ENCODE results near the gene SENP5. TPM values are rescaled to one million over a fixed set of nuclear protein-coding genes. Genes with fewer than 3 reads are reported as not detected.

Gene SENP5
- polyA plus RNA-seq, 6 donors from 2014 or later = 4.3 to 15.4 (median 13.4) TPM

GRCh38 chr3:196969660-196970546 lies 102.2 kb downstream of the SENP5 start:
- Mint-ChIP-seq H3K4me1 (peaks cover 6 to 25% (median 24%) of the 10 kb centered on the region in 3 donors), H3K36me3 (no peaks in the 10 kb centered on the region), H3K9me3 (no peaks in the 10 kb centered on the region), H3K27me3 (peaks cover 0 to 15% (median 6%) of the 10 kb centered on the region in 3 donors), H3K4me3 (peak overlapping the region; percentile 81 to 92 (median 82)), H3K27ac (peak overlapping the region in 4 of 6 donors; percentile 51 to 81 (median 62))
- DNase-seq (peak; percentile 73), ATAC-seq (ENCODE audit: low read depth in 2 of 2) (peak; percentile 70 to 76)

GRCh38 chr3:196970547-196971093 lies 102.9 kb downstream of the SENP5 start:
- H3K4me1 Mint-ChIP-seq = peaks cover 6 to 25% (median 24%) of the 10 kb centered on the region in 3 donors
- H3K36me3 Mint-ChIP-seq = no peaks in the 10 kb centered on the region
- H3K27ac Mint-ChIP-seq = peak overlapping the region in 4 of 6 donors; percentile 51 to 81 (median 62)
- ATAC-seq (ENCODE audit: low read depth in 2 of 2) (no peak), DNase-seq (no peak)
- no peaks in the 10 kb centered on the region for H3K9me3 Mint-ChIP-seq
- peaks cover 0 to 16% (median 8%) of the 10 kb centered on the region in 3 donors for H3K27me3 Mint-ChIP-seq
- H3K4me3 Mint-ChIP-seq = peak overlapping the region; percentile 81 to 92 (median 82)

- DNase-seq (no peak), ATAC-seq (ENCODE audit: low read depth in 2 of 2) (no peak)
- Mint-ChIP-seq H3K4me1 (peaks cover 6 to 25% (median 24%) of the 10 kb centered on the region in 3 donors), H3K27me3 (peaks cover 0 to 16% (median 8%) of the 10 kb centered on the region in 3 donors), H3K27ac (peak overlapping the region in 1 of 6 donors; percentile 61), H3K9me3 (no peaks in the 10 kb centered on the region), H3K36me3 (no peaks in the 10 kb centered on the region), H3K4me3 (peak overlapping the region in 7 of 8 donors; percentile 51 to 92 (median 82))
Observed at GRCh38 chr3:196971094-196971698, 103.5 kb downstream of the SENP5 start.

GRCh38 chr3:196974661-196975060 lies 106.9 kb downstream of the SENP5 start:
- H3K4me3 Mint-ChIP-seq = peak overlapping the region in 1 of 8 donors; percentile 30
- peaks cover 6 to 16% (median 15%) of the 10 kb centered on the region in 3 donors for H3K27me3 Mint-ChIP-seq
- no peak for DNase-seq
- no peak overlapping the region for H3K27ac Mint-ChIP-seq
- no peak for ATAC-seq (ENCODE audit: low read depth in 2 of 2)
- H3K9me3 Mint-ChIP-seq = no peaks in the 10 kb centered on the region
- H3K4me1 Mint-ChIP-seq = peaks cover 8 to 17% (median 9%) of the 10 kb centered on the region in 3 donors
- no peaks in the 10 kb centered on the region for H3K36me3 Mint-ChIP-seq

GRCh38 chr3:196975349-196975748 lies 107.6 kb downstream of the SENP5 start:
- H3K27ac Mint-ChIP-seq = no peak overlapping the region
- H3K27me3 Mint-ChIP-seq = peaks cover 6 to 16% (median 15%) of the 10 kb centered on the region in 3 donors
- peak overlapping the region in 1 of 8 donors; percentile 41 for H3K4me3 Mint-ChIP-seq
- H3K4me1 Mint-ChIP-seq = peaks cover 5 to 14% (median 8%) of the 10 kb centered on the region in 3 donors
- no peaks in the 10 kb centered on the region for H3K9me3 Mint-ChIP-seq
- ATAC-seq (ENCODE audit: low read depth in 2 of 2) (no peak), DNase-seq (no peak)
- H3K36me3 Mint-ChIP-seq = no peaks in the 10 kb centered on the region

- ATAC-seq (ENCODE audit: low read depth in 2 of 2) (no peak), DNase-seq (no peak)
- H3K36me3 Mint-ChIP-seq = no peaks in the 10 kb centered on the region
- peak overlapping the region in 1 of 6 donors; percentile 85 for H3K27ac Mint-ChIP-seq
- H3K9me3 Mint-ChIP-seq = peaks cover 0 to 6% (median 3%) of the 10 kb centered on the region in 7 donors
- H3K4me1 Mint-ChIP-seq = peaks cover 0 to 7% (median 5%) of the 10 kb centered on the region in 3 donors
- H3K4me3 Mint-ChIP-seq = peak overlapping the region in 1 of 8 donors; percentile 30
- H3K27me3 Mint-ChIP-seq = peaks cover 6 to 15% (median 12%) of the 10 kb centered on the region in 3 donors
Observed at GRCh38 chr3:196976941-196977340, 109.2 kb downstream of the SENP5 start.

- peaks cover 15 to 19% (median 16%) of the 10 kb centered on the region in 3 donors for H3K27me3 Mint-ChIP-seq
- peaks cover 0 to 26% (median 14%) of the 10 kb centered on the region in 7 donors for H3K9me3 Mint-ChIP-seq
- peaks cover 0 to 7% (median 5%) of the 10 kb centered on the region in 3 donors for H3K4me1 Mint-ChIP-seq
- ATAC-seq (ENCODE audit: low read depth in 2 of 2) (no peak), DNase-seq (no peak)
- H3K36me3 Mint-ChIP-seq = peaks cover 0 to 8% of the 10 kb centered on the region in 2 donors
- no peak overlapping the region for H3K4me3 Mint-ChIP-seq
- H3K27ac Mint-ChIP-seq = no peak overlapping the region
Observed at GRCh38 chr3:196979545-196979944, 111.8 kb downstream of the SENP5 start.

GRCh38 chr3:196981657-196982056 lies 113.9 kb downstream of the SENP5 start:
- Mint-ChIP-seq H3K4me1 (peaks cover 0 to 7% (median 5%) of the 10 kb centered on the region in 3 donors), H3K36me3 (peaks cover 0 to 8% of the 10 kb centered on the region in 2 donors), H3K9me3 (peaks cover 0 to 26% (median 15%) of the 10 kb centered on the region in 7 donors), H3K4me3 (no peak overlapping the region), H3K27me3 (peaks cover 20 to 24% (median 21%) of the 10 kb centered on the region in 3 donors), H3K27ac (peak overlapping the region in 1 of 6 donors; percentile 49)
- ATAC-seq (ENCODE audit: low read depth in 2 of 2) = no peak
- DNase-seq = no peak

GRCh38 chr3:196983186-196983585 lies 115.5 kb downstream of the SENP5 start:
- H3K27me3 Mint-ChIP-seq = peaks cover 20 to 38% (median 27%) of the 10 kb centered on the region in 3 donors
- no peak for ATAC-seq (ENCODE audit: low read depth in 2 of 2)
- peaks cover 0 to 26% (median 15%) of the 10 kb centered on the region in 7 donors for H3K9me3 Mint-ChIP-seq
- DNase-seq = no peak
- H3K4me1 Mint-ChIP-seq = peaks cover 0 to 7% (median 5%) of the 10 kb centered on the region in 3 donors
- H3K4me3 Mint-ChIP-seq = no peak overlapping the region
- H3K27ac Mint-ChIP-seq = no peak overlapping the region
- peaks cover 0 to 8% of the 10 kb centered on the region in 2 donors for H3K36me3 Mint-ChIP-seq

Other genes with a start within 250 kb of the SENP5 start
- gene NRROS, start 228.2 kb upstream of the SENP5 start, polyA plus RNA-seq (ENCODE audit: low read depth in 6 of 6) = 10 to 100 TPM in 2 of 6 donors, 1 to 10 TPM in 4; 1.2 to 11.8 (median 4.9) TPM
- 1 to 10 TPM in 5 of 6 donors, not detected in 1; 1.5 to 5.4 (median 3.0) TPM for gene CEP19, start 155.7 kb upstream of the SENP5 start, polyA plus RNA-seq (ENCODE audit: low read depth in 6 of 6)
- gene PIGX, start 155.5 kb upstream of the SENP5 start, polyA plus RNA-seq (ENCODE audit: low read depth in 6 of 6) = 10 to 100 TPM; 17.6 to 30.6 (median 27.5) TPM
- 10 to 100 TPM; 37.4 to 47.7 (median 41.8) TPM for gene PAK2, start 128.1 kb upstream of the SENP5 start, polyA plus RNA-seq (ENCODE audit: low read depth in 6 of 6)
- gene NCBP2, start 74.6 kb downstream of the SENP5 start, polyA plus RNA-seq (ENCODE audit: low read depth in 6 of 6) = 10 to 100 TPM; 35.9 to 75.6 (median 62.9) TPM
- 1 to 10 TPM in 3 of 6 donors, under 1 TPM in 2, not detected in 1; 0.45 to 2.6 (median 1.1) TPM for gene PIGZ, start 100.9 kb downstream of the SENP5 start, polyA plus RNA-seq (ENCODE audit: low read depth in 6 of 6)
- under 1 TPM in 1 of 6 donors, not detected in 5; 0.61 TPM for gene MELTF, start 161.9 kb downstream of the SENP5 start, polyA plus RNA-seq (ENCODE audit: low read depth in 6 of 6)

Data from naive B cell (primary cell).